GM19397 (cell line): ENCODE results near the gene HS6ST3.

Source experiments
- ATAC-seq: cut with Tn5 transposase; IDR thresholded peaks from one replicate; pipeline ENCODE4 v1.9.1; 2021; ENCODE audit warnings: mild to moderate bottlenecking, moderate library complexity; ENCODE audit not compliant: unreplicated experiment

HS6ST3 gene

GRCh38 chr13:96862999-96863398, 773.1 kb downstream of the HS6ST3 start:
- no peak for ATAC-seq

DNA sequence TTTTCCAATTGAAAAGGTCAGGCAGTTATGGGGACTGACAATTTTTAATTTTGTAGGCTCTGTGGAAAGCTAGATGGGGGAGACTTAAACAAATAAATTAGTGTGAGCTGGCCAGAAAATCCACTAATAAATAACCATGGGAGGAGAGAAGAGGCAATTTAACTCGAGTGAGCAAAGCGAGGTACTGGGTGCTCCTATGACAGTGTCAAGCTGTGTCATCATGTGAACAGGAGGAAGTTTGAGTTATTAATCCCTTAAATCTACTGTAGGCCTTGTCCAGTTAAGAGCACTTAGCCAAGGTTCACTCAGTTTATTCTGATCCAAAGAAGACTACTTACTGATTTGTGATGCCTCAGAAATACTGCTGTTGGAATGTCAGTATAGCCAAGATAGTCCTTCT, 781.6 kb downstream of the HS6ST3 start:
- ATAC-seq: no peak

DNA sequence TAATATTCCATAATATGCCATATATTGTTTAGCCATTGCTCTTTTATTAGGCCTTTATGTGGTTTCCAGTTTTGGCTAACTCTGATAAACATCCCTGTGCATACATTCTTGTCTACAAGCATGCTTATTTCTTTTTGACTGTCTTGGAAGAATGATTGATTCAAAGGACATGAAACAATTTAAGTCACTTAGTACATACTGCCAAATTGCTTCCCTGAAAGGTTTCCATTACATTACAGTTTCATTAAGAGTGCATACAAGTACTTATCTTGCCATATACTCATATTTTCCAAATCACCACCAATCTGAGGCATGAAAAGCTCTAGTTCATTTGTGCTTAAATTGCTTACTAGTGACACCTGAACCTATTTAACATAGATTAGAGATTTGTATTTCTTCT, 790.5 kb downstream of the HS6ST3 start:
- no peak for ATAC-seq
